NCI-H345 treated with DMSO at 0.1 percent for 48 hours (cell line): ENCODE data around the gene MYH9.
"Not testable (repeated sequence)": the region's sequence is repeated elsewhere in the genome, so short reads cannot be mapped to it uniquely, and the experiment has no call there.

ENCODE experiments used
- DNase-seq: peaks from one replicate; lab custom pipeline; 2025; ENCODE audit not compliant: unreplicated experiment; lab: John Stamatoyannopoulos, UW

Gene MYH9

GRCh38 chr22:36387959-36388726 is at the start of gene MYH9:
Gene MYH9, minus strand, starts transcription at chr22:36387967. Its CDS starts 38,731 bp downstream, at chr22:36349236.
- DNase-seq = peak; percentile 85

- peak; percentile 59 for DNase-seq
Measured at GRCh38 chr22:36435516-36436415, 48.0 kb upstream of the MYH9 start.

- DNase-seq = peak; percentile 69
Measured at GRCh38 chr22:36433318-36434231, 45.8 kb upstream of the MYH9 start.

- no peak for DNase-seq
Measured at GRCh38 chr22:36432592-36433317, 45.0 kb upstream of the MYH9 start.

GRCh38 chr22:36431977-36432376 is 44.2 kb upstream of the MYH9 start:
- no peak for DNase-seq

GRCh38 chr22:36430863-36431262 is 43.1 kb upstream of the MYH9 start:
- no peak for DNase-seq

GRCh38 chr22:36427952-36428351 is 40.2 kb upstream of the MYH9 start:
- not testable (repeated sequence) for DNase-seq

- DNase-seq = no peak
Measured at GRCh38 chr22:36425977-36426523, 38.3 kb upstream of the MYH9 start.

- DNase-seq = no peak
Measured at GRCh38 chr22:36424901-36425579, 37.3 kb upstream of the MYH9 start.

GRCh38 chr22:36424466-36424865 is 36.7 kb upstream of the MYH9 start:
- not testable (repeated sequence) for DNase-seq

GRCh38 chr22:36423461-36424404 is 36.0 kb upstream of the MYH9 start:
- DNase-seq = no peak

- DNase-seq = no peak
Measured at GRCh38 chr22:36422287-36423014, 34.7 kb upstream of the MYH9 start.

GRCh38 chr22:36419912-36420882 is 32.4 kb upstream of the MYH9 start:
- no peak for DNase-seq

- DNase-seq = no peak
Measured at GRCh38 chr22:36419177-36419911, 31.6 kb upstream of the MYH9 start.

- no peak for DNase-seq
Measured at GRCh38 chr22:36417281-36417686, 29.5 kb upstream of the MYH9 start.
